ENCODE data around the gene MXRA8. TPM values are rescaled to one million over a fixed set of nuclear protein-coding genes. Genes with fewer than 3 reads are reported as not detected.

The MXRA8 gene
- total and polyA plus RNA-seq, 5 donors from 2014 or later, result 0.17 TPM; not detected in 4

DNA sequence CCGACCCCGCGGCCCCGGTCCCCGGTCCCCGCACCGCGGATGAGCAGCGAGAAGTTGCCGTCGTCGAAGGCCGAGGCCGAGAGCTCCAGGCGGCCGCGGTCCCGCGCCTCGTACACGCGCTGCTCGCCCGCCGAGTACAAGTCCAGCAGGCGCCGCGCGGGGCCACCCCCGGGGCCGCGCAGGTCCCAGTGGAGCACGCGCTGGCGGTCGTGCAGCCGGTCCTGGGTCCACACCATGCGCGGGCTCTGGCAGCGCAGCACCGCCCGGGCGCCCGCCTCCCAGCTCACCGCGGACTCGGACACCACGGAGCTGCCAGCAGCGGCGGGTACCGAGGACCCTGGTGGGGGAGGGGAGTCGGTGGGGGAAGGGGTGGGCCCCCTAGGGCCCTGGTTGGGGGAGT is 2.9 kb downstream of the MXRA8 start:
- no peak for ATAC-seq (ENCODE audit: low read depth in 2 of 2)
- DNase-seq, result no peak
- Mint-ChIP-seq H3K9me3 (no peaks in the 10 kb centered on the region), H3K4me3 (no peak overlapping the region), H3K4me1 (peaks cover 0 to 22% (median 0%) of the 10 kb centered on the region in 4 donors), H3K36me3 (no peaks in the 10 kb centered on the region), H3K27me3 (peaks cover 32% of the 10 kb centered on the region), H3K27ac (no peak overlapping the region)
- H3K27ac ChIP-seq (ENCODE audit: insufficient read depth, low read length, poor library complexity, severe bottlenecking), result no peak overlapping the region
- H3K27me3 ChIP-seq (ENCODE audit: control insufficient read depth, insufficient read depth, low read length), result no peaks in the 10 kb centered on the region
- peaks cover 29% of the 10 kb centered on the region for H3K4me1 ChIP-seq (ENCODE audit: control insufficient read depth, insufficient read depth, low read length, poor library complexity, severe bottlenecking)
- H3K36me3 ChIP-seq (ENCODE audit: control insufficient read depth, insufficient read depth, low read length), result no peaks in the 10 kb centered on the region
- H3K9me3 ChIP-seq (ENCODE audit: control insufficient read depth in 2 of 2, low read length in 2 of 2), result no peaks in the 10 kb centered on the region
- H3K4me3 ChIP-seq (ENCODE audit: low read depth, low read length), result no peak overlapping the region

- Histone ChIP-seq H3K9me3 (ENCODE audit: control insufficient read depth in 2 of 2, low read length in 2 of 2) (no peaks in the 10 kb centered on the region), H3K36me3 (ENCODE audit: control insufficient read depth, insufficient read depth, low read length) (no peaks in the 10 kb centered on the region), H3K4me1 (ENCODE audit: control insufficient read depth, insufficient read depth, low read length, poor library complexity, severe bottlenecking) (peaks cover 29% of the 10 kb centered on the region), H3K4me3 (ENCODE audit: low read depth, low read length) (no peak overlapping the region), H3K27me3 (ENCODE audit: control insufficient read depth, insufficient read depth, low read length) (no peaks in the 10 kb centered on the region), H3K27ac (ENCODE audit: insufficient read depth, low read length, poor library complexity, severe bottlenecking) (no peak overlapping the region)
- no peak for DNase-seq
- H3K27me3 Mint-ChIP-seq, result peaks cover 32% of the 10 kb centered on the region
- H3K4me1 Mint-ChIP-seq, result peaks cover 0 to 22% (median 0%) of the 10 kb centered on the region in 4 donors
- H3K9me3 Mint-ChIP-seq, result no peaks in the 10 kb centered on the region
- H3K4me3 Mint-ChIP-seq, result peak overlapping the region in 2 of 4 donors; percentile 15 to 35
- no peak for ATAC-seq (ENCODE audit: low read depth in 2 of 2)
- no peak overlapping the region for H3K27ac Mint-ChIP-seq
- H3K36me3 Mint-ChIP-seq, result no peaks in the 10 kb centered on the region
Observed at GRCh38 chr1:1354271-1355247, 3.8 kb downstream of the MXRA8 start.

DNA sequence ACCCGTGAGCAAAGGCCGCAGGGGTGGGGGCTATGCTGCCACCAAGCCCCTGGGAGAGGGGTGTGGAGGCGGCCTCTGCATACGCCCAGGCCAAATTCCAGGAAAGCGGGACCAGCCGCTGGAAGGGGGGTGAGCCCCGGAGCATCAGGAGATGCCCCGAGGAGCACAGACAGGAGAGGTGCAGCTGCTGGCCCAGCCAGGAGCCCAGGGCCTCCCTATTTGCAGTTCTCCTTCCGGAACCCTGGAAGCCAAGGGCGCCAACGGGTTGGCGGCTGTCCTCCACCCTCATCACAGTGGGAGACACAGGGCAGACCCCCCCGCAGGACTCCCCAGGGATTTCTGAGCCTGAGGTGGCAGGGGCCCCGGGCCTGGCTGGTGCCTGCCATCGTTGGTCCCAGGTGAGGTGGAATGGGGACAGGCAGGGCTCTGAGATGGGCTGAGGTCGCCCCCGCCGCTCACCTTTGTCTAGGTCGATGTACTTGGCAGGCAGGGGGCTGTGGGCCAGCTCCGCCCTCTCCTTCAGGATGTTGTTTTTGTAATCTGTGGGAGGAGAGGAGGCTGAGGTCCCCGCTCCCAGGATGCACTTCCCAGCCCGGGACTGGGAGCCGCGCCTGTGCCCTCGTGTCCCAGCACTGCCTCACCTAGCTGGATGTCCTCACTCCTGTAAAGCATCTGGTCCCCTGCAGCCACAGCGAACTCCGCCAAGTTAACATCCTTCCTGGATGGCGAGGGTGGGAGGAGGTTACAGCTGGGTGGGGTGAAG is 4.8 kb downstream of the MXRA8 start:
- ATAC-seq (ENCODE audit: low read depth in 2 of 2) (no peak), DNase-seq (no peak)
- H3K27me3 Mint-ChIP-seq, result peaks cover 26% of the 10 kb centered on the region
- no peak overlapping the region for H3K27ac Mint-ChIP-seq
- no peaks in the 10 kb centered on the region for H3K9me3 ChIP-seq (ENCODE audit: control insufficient read depth in 2 of 2, low read length in 2 of 2)
- H3K9me3 Mint-ChIP-seq, result no peaks in the 10 kb centered on the region
- H3K36me3 Mint-ChIP-seq, result no peaks in the 10 kb centered on the region
- H3K4me1 Mint-ChIP-seq, result peaks cover 0 to 19% (median 0%) of the 10 kb centered on the region in 4 donors
- no peak overlapping the region for H3K27ac ChIP-seq (ENCODE audit: insufficient read depth, low read length, poor library complexity, severe bottlenecking)
- peaks cover 28% of the 10 kb centered on the region for H3K4me1 ChIP-seq (ENCODE audit: control insufficient read depth, insufficient read depth, low read length, poor library complexity, severe bottlenecking)
- H3K27me3 ChIP-seq (ENCODE audit: control insufficient read depth, insufficient read depth, low read length), result no peaks in the 10 kb centered on the region
- no peaks in the 10 kb centered on the region for H3K36me3 ChIP-seq (ENCODE audit: control insufficient read depth, insufficient read depth, low read length)
- H3K4me3 Mint-ChIP-seq, result peak overlapping the region in 2 of 4 donors; percentile 77 to 84
- no peak overlapping the region for H3K4me3 ChIP-seq (ENCODE audit: low read depth, low read length)

GRCh38 chr1:1352786-1353388 is 5.5 kb downstream of the MXRA8 start:
- no peak overlapping the region for H3K27ac ChIP-seq (ENCODE audit: insufficient read depth, low read length, poor library complexity, severe bottlenecking)
- no peaks in the 10 kb centered on the region for H3K9me3 ChIP-seq (ENCODE audit: control insufficient read depth in 2 of 2, low read length in 2 of 2)
- no peaks in the 10 kb centered on the region for H3K9me3 Mint-ChIP-seq
- H3K36me3 ChIP-seq (ENCODE audit: control insufficient read depth, insufficient read depth, low read length), result no peaks in the 10 kb centered on the region
- no peaks in the 10 kb centered on the region for H3K36me3 Mint-ChIP-seq
- DNase-seq, result no peak
- peaks cover 29% of the 10 kb centered on the region for H3K4me1 ChIP-seq (ENCODE audit: control insufficient read depth, insufficient read depth, low read length, poor library complexity, severe bottlenecking)
- peak overlapping the region; percentile 79 to 85 (median 84) for H3K4me3 Mint-ChIP-seq
- ATAC-seq (ENCODE audit: low read depth in 2 of 2), result no peak
- H3K27me3 ChIP-seq (ENCODE audit: control insufficient read depth, insufficient read depth, low read length), result no peaks in the 10 kb centered on the region
- peaks cover 0 to 24% (median 0%) of the 10 kb centered on the region in 4 donors for H3K4me1 Mint-ChIP-seq
- H3K4me3 ChIP-seq (ENCODE audit: low read depth, low read length), result no peak overlapping the region
- H3K27ac Mint-ChIP-seq, result no peak overlapping the region
- H3K27me3 Mint-ChIP-seq, result peaks cover 23% of the 10 kb centered on the region

- Histone ChIP-seq H3K27me3 (ENCODE audit: control insufficient read depth, insufficient read depth, low read length) (no peaks in the 10 kb centered on the region), H3K4me1 (ENCODE audit: control insufficient read depth, insufficient read depth, low read length, poor library complexity, severe bottlenecking) (peaks cover 37% of the 10 kb centered on the region), H3K9me3 (ENCODE audit: control insufficient read depth in 2 of 2, low read length in 2 of 2) (no peaks in the 10 kb centered on the region), H3K4me3 (ENCODE audit: low read depth, low read length) (no peak overlapping the region), H3K27ac (ENCODE audit: insufficient read depth, low read length, poor library complexity, severe bottlenecking) (no peak overlapping the region), H3K36me3 (ENCODE audit: control insufficient read depth, insufficient read depth, low read length) (no peaks in the 10 kb centered on the region)
- no peak for DNase-seq
- peak overlapping the region in 1 of 3 donors; percentile 92 for H3K27ac Mint-ChIP-seq
- ATAC-seq (ENCODE audit: low read depth in 2 of 2), result no peak
- no peaks in the 10 kb centered on the region for H3K36me3 Mint-ChIP-seq
- peak overlapping the region; percentile 79 to 85 (median 84) for H3K4me3 Mint-ChIP-seq
- peaks cover 0 to 35% (median 2%) of the 10 kb centered on the region in 4 donors for H3K4me1 Mint-ChIP-seq
- peaks cover 17% of the 10 kb centered on the region for H3K27me3 Mint-ChIP-seq
- H3K9me3 Mint-ChIP-seq, result no peaks in the 10 kb centered on the region
Observed at GRCh38 chr1:1351511-1352427, 6.6 kb downstream of the MXRA8 start.

- Mint-ChIP-seq H3K9me3 (no peaks in the 10 kb centered on the region), H3K27ac (peak within 1 kb of the TSS in 2 of 3 donors; percentile 14 to 55), H3K27me3 (peaks cover 17% of the 10 kb centered on the region), H3K4me3 (peak within 1 kb of the TSS; percentile 76 to 80 (median 78)), H3K36me3 (no peaks in the 10 kb centered on the region), H3K4me1 (peaks cover 0 to 37% (median 3%) of the 10 kb centered on the region in 4 donors)
- H3K27me3 ChIP-seq (ENCODE audit: control insufficient read depth, insufficient read depth, low read length), result no peaks in the 10 kb centered on the region
- peak within 1 kb of the TSS; percentile 69 for H3K27ac ChIP-seq (ENCODE audit: insufficient read depth, low read length, poor library complexity, severe bottlenecking)
- peaks cover 29% of the 10 kb centered on the region for H3K4me1 ChIP-seq (ENCODE audit: control insufficient read depth, insufficient read depth, low read length, poor library complexity, severe bottlenecking)
- no peak within 1 kb of the TSS for H3K4me3 ChIP-seq (ENCODE audit: low read depth, low read length)
- H3K9me3 ChIP-seq (ENCODE audit: control insufficient read depth in 2 of 2, low read length in 2 of 2), result no peaks in the 10 kb centered on the region
- DNase-seq (peak; percentile 61 to 75 (median 66)), ATAC-seq (ENCODE audit: low read depth in 2 of 2) (peak; percentile 77 to 78)
- H3K36me3 ChIP-seq (ENCODE audit: control insufficient read depth, insufficient read depth, low read length), result no peaks in the 10 kb centered on the region
Observed at GRCh38 chr1:1349256-1350012, 8.9 kb downstream of the MXRA8 start, which contains the start of gene DVL1. DVL1 (minus strand) TSS chr1:1349418; CDS start chr1:1349065, 353 bp downstream.
